HG03135 (cell line): ENCODE measurements around the gene FAM163A.

Experiments
- ATAC-seq: cut with Tn5 transposase; IDR thresholded peaks from one replicate; pipeline ENCODE4 v1.9.1; 2021; ENCODE audit warnings: mild to moderate bottlenecking, moderate library complexity; ENCODE audit not compliant: unreplicated experiment

FAM163A gene

DNA sequence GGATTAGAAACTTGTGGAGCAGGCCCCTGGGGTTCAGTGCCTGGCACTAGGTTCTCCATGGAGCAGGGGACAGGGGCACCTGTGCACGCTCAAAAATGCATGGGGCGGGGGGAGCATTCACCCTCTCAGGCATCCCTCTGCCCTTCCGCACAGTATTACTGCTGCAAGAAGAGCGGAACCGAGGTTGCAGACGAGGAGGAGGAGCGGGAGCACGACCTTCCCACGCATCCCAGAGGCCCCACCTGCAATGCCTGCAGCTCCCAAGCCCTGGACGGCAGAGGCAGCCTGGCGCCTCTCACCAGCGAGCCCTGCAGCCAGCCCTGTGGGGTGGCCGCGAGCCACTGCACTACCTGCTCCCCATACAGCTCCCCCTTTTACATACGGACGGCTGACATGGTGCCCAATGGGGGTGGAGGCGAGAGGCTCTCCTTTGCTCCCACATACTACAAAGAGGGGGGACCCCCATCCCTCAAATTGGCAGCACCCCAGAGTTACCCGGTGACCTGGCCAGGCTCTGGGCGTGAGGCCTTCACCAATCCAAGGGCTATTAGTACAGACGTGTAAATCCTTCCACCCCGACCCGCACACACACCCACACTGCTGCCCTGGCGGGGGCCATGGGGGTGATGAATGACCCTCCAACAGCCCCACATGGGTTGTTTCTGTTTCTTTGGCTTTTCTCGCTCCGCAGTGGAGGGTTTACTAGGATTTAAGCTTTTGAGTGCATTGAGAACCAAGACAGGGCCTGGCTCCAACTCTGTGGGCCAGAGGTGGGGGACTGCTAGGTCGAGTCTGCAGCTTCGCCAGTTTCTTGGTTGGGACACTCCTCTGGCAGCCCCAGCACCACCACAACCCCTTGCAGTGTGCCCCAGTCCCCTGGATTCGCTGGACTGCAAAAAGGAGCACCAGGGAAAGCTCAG, 70.8 kb downstream of the FAM163A start:
- ATAC-seq = no peak

DNA sequence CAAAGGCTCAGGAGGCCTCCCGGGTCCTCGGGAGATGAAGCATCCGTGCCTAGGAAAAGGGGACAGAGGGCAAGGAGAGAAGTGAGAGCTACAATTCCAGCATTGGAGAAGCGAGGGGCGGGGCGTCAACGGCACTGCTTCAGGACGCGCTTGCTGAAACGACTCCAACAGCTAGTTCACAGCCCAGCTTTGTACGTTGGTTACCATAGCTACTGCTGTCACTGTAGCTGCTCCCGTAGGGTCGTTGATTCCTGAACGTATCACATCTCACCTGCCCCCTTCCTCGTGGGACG, 71.4 kb downstream of the FAM163A start:
- ATAC-seq = no peak

DNA sequence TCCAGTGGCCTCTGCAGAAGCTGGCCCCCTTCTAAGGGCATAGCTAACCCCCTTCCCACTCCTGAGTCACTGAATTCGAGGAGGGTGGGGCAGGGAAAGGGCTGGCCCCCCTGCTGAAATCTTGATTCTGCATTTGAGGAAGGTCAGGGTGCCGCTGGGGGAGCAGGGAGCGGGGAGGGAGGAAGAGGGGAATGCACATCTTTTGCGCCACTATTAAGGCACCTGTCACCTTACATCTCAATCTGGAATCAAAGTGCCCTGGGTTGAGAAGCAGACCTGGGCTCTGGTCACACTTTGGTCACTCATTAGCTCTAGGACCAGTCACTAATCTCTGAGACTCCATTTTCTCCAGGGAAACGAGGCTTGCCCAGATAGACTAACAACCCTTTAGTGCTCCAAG, 72.5 kb downstream of the FAM163A start:
- ATAC-seq = no peak

DNA sequence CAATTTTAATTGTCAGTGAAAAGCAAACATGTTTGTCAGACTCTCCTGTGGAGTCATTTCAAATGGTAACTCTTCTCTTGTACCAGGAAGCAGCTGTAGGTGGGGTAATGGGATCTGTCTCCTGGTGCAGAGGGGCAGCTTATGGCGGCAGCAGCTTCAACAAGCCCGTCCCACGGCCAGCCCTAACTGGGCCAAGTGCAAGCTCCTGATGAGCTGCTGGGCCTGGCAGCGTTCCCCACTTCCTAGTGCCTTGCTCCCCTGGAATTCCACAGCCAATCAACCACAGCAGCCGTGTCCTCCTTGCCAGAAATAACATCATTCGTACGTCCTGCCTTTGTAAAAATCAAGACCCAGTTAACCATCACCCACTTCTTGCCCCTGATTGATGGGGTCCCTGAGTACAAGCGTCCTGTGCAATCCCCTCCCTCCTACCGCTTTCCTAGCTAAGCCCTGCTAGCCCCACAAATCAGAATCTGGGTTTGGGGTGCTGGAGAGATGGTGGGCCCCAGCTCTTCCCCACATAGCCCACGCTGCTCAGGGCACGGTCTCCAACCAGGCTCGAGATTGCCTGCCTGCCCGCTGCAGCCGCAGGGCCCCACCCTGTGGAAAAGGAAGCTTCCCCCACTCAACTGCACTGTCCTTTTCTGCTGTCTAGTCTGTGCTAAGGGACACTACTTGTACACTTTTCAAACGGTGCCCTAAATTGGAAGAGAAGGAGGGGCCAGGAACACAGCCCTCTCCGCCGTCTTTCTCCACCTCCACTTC, 73.3 kb downstream of the FAM163A start:
- ATAC-seq = no peak

DNA sequence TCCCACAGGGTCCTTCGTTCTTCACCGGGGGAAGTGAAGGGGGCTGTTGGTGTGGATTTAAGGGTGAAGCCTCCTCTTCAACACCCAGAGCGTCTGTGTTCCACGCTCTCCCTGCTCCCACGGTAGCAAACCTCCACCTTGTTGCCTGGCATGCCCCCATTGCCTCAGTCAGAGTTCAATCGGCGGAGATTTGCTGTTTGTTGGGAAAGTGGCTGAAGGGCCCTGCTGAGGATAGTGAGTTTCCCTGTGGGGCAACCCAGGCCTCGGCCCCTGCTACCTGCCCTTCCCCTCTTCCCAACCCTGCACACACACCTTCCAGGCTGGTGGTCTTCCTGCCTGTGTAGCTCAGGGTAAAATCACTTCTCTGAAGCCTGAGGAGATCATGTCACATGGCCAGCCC, 74.0 kb downstream of the FAM163A start:
- no peak for ATAC-seq

DNA sequence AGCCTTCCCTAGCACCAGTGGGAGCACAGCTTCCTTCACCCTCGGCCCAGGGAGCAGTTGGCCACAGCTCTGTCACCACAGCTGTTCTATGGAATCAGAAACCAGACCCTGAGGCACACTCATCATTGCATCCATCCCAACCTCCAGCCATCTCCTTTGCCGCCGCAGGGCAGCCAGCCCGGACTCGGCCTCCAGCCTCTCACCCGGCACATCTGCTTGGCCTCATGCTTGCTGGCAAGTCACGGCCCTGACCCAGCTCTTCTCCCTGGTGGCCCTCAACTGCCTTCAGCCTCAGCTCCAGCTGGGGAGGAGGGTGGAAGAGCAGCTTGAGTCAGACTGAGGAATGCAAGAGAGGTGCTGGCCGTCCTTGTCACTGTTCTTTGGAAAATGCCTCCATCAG, 74.7 kb downstream of the FAM163A start:
- no peak for ATAC-seq

DNA sequence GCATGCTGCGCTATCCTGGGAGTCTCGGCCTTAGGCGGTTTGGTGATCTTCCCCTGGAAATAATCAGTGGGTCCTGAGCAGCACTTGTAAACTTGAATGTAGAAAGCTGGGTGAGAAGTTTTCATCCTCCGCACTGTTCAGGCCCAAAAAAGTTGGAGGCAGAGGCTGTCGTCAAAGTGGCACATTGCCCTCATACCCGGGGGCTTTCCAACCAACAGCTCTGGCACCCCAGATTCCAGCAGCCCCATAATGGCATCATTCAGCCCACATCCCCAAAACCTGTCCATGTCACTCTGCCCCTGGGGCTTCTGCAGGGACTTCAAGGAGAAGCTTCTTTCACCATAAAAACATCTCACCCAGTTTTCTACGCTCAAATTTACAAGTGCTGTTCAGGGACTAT, 75.2 kb downstream of the FAM163A start:
- ATAC-seq = no peak

DNA sequence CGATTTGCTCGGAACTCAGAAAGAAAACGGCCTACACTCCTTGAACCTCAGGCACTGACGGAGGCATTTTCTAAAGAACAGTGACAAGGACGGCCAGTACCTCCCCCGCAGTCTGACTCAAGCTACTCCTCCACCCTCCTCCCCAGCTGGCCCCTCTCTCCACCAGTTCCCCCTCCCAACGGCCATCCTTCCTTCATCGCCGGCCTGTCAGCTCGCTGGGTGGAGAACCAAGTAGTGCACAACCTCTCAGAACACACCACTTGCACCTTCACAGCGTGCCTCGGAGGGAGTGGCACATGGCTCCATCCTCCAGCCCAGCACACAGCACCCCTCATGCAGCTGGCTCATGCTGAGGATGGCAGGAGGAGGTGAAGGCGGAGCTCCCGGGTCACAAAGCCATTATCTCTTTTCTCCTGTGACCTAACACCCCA, 75.7 kb downstream of the FAM163A start:
- no peak for ATAC-seq

DNA sequence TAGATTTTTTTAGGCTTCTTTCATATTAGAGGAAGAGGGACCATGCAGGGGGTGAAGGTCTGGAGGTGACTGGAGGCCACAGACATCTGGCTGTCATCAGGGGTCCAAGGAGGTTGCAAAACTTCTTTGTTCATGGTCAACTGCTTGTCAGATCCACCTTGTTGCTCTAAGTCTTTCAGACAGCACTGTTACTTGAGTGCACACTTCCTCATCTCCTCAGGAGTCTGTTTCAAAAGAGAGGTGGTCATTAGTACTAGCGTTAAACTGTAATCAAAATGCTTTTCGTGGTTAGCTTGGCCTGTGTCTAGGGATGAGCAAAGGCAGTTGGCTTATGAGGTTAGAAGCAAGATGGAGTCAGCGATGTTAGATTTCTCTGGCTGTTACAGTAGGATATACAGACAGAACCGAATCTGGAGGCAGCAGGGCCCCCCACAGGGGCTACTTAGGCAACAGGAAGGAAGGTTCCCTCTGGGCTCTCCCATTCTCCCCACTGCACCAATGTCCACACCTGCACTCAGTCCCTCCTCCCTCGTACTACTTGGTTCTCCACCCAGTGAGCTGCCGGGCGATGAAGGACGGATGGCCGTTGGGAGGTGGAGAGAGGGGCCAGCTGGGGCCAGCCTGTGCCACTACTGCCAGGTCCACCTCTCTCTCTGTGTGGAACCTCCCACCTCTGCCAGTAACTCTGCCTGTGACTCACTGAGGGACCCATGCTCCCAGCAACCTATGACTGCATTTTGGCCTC, 77.3 kb downstream of the FAM163A start:
- ATAC-seq = no peak

DNA sequence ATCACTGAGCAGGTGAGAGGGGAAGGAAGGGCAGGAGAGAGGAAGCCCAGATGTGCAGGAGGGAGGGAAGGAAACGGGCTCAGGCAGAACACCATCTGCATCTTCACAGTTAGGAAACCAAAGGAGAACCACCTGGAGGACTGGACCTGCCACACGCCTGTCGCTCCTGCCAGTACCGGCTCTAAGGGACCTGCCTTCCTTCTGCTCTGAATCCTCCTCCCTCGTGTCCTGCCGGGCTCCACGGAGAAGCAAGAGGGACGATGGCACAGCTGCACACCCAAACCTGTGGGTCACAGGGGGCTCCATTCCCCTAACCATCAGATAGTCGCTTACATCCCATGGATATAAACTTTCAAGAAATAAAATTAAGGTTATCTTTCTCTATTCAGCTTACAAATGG, 78.4 kb downstream of the FAM163A start:
- no peak for ATAC-seq

DNA sequence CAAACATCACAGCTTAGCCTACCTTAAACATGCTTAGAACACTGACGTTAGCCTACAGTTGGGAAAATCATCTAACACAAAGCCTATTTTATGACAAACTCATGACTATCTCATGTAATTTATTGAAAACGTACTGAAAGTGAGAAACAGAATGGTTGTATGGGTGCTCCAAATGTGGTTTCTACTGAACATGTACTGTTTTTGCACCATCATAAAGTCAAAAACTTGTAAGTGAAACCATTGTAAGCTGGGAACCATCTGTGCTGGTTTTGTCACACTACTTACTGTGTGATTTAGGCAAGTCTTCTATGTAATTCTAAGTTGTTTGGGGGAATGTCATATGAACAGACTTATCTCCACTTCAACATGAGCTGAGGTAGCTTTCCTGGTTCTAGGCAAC, 79.0 kb downstream of the FAM163A start:
- no peak for ATAC-seq

DNA sequence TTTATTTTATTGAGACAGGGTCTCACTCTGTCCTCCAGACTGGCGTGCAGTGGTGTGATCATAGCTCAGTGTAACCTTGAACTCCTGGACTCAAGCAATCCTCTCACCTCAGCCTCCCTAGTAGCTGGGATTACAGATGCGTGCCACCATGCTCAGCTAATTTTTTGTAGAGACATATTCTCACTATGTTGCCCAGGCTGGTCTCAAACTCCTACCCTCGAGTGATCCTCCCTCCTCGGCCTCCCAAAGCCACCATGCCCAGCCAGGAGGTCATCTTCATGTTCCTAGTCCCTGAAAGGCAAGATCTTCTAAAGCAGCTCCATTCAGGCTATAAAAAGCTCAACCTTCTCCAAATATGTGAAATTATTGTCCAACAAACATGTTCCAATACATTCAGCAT, 80.6 kb downstream of the FAM163A start:
- ATAC-seq = no peak

DNA sequence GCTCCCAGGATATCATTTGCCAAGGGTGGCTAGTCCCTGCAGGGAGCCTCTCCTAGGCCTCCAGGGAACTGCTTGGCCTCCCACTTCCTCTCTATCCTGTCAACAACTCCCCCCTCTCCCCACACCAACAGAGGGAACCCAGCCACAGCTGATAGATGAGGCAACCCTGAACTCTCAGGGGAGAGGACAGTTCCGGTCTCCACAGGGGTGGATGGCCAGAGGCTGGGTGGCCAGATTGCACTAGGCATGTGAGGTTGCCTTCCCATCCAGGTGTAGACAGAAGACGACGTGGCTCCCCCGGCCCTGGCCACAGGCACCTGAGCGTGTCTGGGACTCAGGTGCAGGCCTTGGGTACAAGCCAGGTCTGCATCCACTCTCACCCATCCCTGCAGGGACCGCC, 81.2 kb downstream of the FAM163A start:
- ATAC-seq = no peak

DNA sequence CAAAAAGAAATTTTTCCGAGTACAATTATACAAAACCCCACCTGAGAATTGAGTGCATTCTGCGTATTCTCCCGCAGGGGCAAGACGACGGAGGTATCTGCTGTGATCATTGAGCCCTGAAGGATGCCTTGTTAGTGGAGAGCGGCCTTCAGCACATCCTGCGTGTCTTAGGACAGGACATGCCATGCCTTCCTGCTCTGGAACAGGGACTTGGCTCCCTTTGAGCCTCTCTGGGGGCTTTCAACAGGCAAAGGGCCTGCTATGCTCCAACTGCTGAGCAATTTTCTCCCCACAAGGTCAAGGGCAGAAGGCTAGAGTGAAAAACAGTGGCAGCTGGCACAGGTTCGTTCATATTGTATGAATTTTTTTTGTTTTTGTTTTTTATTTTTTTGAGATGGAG, 82.1 kb downstream of the FAM163A start:
- ATAC-seq = no peak

DNA sequence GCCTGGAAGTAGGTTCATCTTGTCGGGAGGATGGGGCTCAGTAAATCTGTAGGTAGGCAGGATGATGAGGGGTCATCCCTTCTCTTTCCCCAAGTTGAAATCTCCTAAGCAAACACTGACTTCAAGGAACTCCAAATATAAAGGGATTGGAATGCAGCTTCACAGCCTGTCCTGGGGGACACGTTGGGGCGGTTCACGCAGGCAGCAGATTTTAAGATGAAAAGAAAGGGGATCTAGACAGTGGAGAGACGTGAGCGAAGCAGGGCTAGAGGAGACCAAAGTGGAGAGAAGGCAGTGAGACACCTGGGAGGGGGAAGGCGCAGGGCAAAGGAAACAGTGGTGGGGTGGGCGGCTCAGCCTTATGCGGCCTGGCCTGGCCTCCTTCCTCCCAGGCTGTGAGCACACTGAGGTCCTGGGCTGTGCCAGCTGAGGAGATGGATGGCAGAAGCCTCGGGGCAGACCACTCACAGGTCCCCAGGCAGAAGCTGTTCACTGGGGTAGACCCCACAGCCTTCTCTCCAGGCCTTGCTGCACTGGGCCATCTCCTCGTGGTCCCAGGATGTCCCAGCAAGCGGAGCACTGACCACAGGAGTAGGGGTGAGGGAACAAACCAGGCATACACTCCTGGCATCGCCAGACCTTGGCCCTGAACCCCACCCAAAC, 82.8 kb downstream of the FAM163A start:
- ATAC-seq = no peak

DNA sequence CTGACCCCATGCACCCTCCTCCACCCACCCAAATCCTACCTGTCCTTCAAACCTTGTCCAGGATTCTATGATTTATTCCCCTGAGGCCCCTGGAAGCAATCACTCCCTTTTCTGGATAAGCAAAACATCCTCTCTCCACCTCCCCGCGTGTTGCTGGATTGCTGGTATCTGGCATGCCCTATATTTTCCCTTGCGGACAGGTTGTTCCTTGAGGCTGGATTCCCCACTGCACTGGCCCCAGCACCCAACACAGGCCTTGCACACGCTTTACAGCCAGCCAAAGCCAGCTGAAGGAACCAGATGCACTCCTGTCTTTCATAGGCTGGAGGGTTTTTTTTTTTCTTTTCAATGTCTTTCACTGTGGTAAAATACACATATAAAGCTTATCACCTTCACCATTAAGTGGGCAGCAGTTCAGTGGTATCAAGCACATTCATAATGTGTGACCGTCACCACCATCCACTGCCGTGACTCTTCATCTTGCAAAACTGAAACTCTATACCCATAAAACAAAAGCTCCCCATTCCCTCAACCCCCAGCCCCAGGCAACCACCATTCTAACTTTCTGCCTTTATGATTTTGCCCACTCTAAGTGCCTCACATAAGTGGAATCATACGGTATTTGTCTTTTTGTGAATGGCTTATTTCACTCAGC, 83.7 kb downstream of the FAM163A start:
- no peak for ATAC-seq

DNA sequence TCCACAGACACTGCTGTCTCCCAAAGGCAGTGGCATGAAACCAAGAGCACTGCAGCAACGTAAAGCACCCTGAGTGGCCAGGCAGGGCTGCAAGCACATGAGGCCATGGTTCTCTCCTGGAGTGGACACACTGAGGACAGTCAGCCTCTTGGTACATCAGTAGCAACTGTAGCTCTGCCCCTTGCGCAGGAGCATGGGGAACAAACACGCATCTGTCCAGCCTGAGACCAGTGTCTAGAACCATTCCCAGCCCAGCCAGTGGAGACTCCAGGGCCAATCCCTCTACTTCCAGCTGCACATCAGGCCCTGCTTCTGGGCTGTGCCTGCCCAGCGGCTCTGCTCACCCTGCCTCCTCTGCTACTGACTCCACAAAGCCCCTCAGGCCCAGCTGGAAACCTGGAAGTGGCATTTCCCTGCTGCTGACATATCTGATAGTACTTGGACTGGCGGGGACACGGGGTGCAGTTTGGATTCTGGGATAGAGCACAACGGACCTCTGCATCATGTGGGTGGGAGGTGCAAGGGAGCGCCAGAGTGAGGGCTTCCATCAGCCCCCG, 85.5 kb downstream of the FAM163A start:
- ATAC-seq = no peak

DNA sequence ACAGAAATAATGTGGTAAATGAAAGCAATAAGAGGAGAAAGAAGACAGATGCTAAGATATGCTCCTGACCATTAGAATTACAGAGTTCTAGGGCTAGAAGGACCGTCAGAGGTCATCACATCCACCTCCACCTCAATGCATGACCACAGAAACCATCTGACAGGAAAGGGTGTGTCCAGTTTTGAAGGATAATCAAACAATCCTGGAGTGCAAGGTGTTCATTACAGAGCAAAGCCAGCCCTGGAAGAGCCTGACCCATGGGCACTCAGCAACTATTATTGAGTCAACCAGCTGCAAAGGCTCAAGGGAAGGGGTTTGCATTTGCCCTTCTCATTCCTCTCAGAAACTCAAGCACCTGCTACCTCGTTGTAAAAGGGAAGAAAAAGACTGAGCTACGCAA, 88.1 kb downstream of the FAM163A start:
- no peak for ATAC-seq

DNA sequence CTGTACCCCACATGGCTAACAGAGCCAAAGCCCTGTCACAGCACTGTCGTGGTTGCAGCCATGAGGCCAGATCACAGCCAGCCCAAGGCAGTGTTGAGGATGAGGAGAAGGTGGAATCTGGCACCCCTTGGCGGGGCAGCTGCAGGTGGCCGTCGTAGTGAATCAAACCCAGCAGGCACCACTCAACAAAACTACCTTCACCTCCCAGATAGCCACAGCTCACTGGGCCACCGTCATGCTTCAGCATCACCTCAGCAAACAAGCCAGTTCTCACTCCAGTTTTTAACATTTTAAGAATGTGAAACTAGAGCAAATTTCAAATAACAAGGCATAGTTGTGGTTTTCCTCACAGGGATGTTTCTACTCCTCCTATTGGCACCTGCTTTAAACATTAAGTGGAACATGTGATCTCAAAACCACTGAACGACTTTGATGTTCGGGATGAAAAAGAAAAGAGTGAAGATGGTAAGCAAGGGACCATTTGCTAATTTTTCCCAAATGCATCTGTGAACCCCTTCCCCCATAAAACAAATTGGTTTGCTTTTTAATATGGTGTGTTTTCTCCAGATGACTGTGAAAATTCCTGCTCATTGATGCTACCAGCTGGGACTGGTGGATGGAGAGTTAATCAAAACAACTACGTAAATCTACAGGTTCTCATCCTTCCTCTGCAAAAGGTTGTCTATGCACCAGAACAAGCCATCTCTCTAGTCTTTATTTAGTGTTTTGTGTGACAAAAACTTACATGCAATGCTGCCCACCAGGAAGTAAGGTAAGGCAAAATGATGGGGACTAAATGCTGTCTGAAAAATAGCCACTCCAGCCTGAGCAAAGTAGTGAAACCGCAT, 89.0 kb downstream of the FAM163A start:
- ATAC-seq = no peak
